Left kidney (tissue), 2 donors: ENCODE data around the gene MYNN. TPM values are rescaled to one million over a fixed set of nuclear protein-coding genes. Genes with fewer than 3 reads are reported as not detected.

Source experiments
- DNase-seq: peaks from one replicate; pipeline ENCODE4 v3.0.0-alpha.2; 2013
- polyA plus RNA-seq: library from polyadenylated mRNA; unstranded; fragments of 120-200 nt; gene quantifications from one replicate; pipeline ENCODE4 v1.2.1, GENCODE V29; 2013; ENCODE audit not compliant: insufficient read length

Gene MYNN
- polyA plus RNA-seq, 1 donor: 31.3 TPM

GRCh38 chr3:169772305-169772896 lies 795 bp upstream of the MYNN start:
- peak; percentile 88 for DNase-seq

GRCh38 chr3:169774186-169774585 lies 990 bp downstream of the MYNN start:
- DNase-seq: no peak

GRCh38 chr3:169777822-169778221 lies 4.6 kb downstream of the MYNN start:
- no peak for DNase-seq

- no peak for DNase-seq
Observed at GRCh38 chr3:169780742-169781141, 7.5 kb downstream of the MYNN start.

GRCh38 chr3:169781209-169781855 lies 8.1 kb downstream of the MYNN start:
- no peak for DNase-seq

GRCh38 chr3:169787120-169787519 lies 13.9 kb downstream of the MYNN start:
- no peak for DNase-seq

- no peak for DNase-seq
Observed at GRCh38 chr3:169787791-169788190, 14.6 kb downstream of the MYNN start.

- DNase-seq: no peak
Observed at GRCh38 chr3:169790219-169790618, 17.0 kb downstream of the MYNN start.

- DNase-seq: no peak
Observed at GRCh38 chr3:169790687-169791429, 17.7 kb downstream of the MYNN start.

GRCh38 chr3:169792359-169792758 lies 19.2 kb downstream of the MYNN start:
- no peak for DNase-seq

GRCh38 chr3:169804681-169805080 lies 31.5 kb downstream of the MYNN start:
- no peak for DNase-seq

GRCh38 chr3:169809230-169809795 lies 36.1 kb downstream of the MYNN start:
- DNase-seq: no peak

GRCh38 chr3:169811631-169812331 lies 38.6 kb downstream of the MYNN start:
- DNase-seq: peak; percentile 50

GRCh38 chr3:169812332-169813235 lies 39.4 kb downstream of the MYNN start, which contains the start of the genes LRRC34 and LRRIQ4:
LRRC34 (minus strand) TSS chr3:169812904; CDS start chr3:169812548, 356 bp downstream.
LRRIQ4 (plus strand) TSS chr3:169812870; CDS start chr3:169821922, 9,052 bp downstream.
- DNase-seq: peak; percentile 73

- DNase-seq: no peak
Observed at GRCh38 chr3:169813278-169813677, 40.1 kb downstream of the MYNN start.

GRCh38 chr3:169813757-169814517 lies 40.7 kb downstream of the MYNN start:
- DNase-seq: no peak

- DNase-seq: no peak
Observed at GRCh38 chr3:169815590-169816150, 42.5 kb downstream of the MYNN start.

- DNase-seq: no peak
Observed at GRCh38 chr3:169818316-169818715, 45.1 kb downstream of the MYNN start.

GRCh38 chr3:169822091-169822490 lies 48.9 kb downstream of the MYNN start:
- no peak for DNase-seq

GRCh38 chr3:169822540-169822939 lies 49.3 kb downstream of the MYNN start:
- no peak for DNase-seq
